NOMO-1 treated with DMSO at 0.1 percent for 48 hours (cell line): Measurements from ENCODE around the gene XRCC4.
"Not testable (repeated sequence)": the region's sequence is repeated elsewhere in the genome, so short reads cannot be mapped to it uniquely, and the experiment has no call there.

Experiments
- DNase-seq: peaks from one replicate; lab custom pipeline; 2025; ENCODE audit not compliant: unreplicated experiment; lab: John Stamatoyannopoulos, UW

XRCC4 gene

DNA sequence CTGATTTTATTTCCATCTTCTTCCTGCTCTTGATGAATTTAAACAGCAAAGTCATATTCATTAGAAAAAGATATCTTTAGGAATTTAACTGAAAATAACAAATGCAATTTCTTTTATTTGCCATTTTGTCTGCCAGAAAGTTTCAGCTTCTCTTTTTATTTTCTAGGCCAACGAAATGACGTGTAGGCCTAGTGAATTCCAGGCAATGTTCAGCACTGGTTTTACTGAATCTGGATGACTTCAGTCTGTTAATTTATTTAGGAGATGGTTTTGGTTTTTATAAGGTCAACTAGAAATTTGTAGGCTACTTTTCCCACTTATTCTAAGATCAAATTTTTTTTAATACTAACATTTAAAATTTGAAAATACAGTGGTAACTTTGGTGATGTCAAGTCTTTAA lies 265.1 kb downstream of the XRCC4 start:
- no peak for DNase-seq

DNA sequence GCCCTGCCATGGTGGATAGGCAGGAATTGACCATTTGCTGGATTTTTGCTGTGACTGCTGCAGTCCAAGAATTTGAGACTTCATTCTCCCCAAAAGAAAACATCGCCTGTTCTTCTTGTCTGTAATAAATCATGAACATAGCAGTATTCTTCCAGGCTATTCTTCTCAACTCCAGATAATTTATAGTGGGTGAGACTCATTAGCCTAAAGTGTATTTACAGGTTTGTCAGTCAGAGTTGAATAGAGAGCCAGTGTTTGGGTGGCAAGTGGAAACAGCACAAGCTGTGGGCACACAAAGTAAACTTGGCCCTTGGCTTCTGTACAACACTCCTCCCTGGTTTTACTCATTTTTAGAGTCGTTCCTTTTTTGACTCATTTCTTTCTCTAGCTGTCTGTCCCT lies 266.0 kb downstream of the XRCC4 start:
- DNase-seq: no peak

DNA sequence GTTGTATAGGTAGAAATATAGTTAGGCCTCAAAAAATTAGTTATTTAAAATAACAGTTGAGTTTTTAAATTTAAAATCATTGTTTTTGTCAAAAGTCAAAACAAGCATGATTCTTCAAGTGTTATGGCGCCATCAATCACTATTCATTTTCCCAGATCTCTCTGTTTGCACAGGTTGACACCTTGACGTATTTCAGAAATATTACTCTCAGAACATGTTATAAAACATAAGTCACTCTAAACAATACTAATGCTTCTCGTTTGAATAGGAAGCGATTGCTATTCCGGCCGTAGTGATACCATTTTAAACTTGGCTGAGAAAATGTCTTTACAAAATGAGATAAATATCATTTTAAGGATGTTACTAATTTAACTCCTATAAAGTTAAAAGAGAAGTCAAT lies 268.1 kb downstream of the XRCC4 start:
- DNase-seq: no peak

DNA sequence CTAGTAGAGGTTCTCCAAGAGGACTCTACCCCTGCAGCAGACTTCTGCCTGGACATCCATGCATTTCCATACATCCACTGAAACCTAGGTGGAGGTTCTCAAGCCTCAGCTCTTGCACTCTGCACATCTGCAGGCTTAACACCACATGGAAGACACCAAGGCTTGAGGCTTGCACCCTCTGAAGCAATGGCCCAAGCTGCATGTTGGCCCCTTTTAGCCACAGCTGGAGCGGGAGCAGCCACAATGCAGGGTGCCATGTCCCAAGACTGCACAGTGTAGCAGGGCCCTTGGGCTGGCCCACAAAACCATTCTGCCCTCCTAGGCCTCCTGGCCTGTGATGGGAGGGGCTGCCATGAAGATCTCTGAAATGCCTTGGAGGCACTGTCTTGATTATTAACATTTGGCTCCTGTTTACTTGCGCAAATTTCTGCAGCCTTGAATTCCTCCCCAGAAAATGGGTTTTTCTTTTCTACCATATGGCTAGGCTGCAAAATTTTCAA lies 271.0 kb downstream of the XRCC4 start:
- no peak for DNase-seq

DNA sequence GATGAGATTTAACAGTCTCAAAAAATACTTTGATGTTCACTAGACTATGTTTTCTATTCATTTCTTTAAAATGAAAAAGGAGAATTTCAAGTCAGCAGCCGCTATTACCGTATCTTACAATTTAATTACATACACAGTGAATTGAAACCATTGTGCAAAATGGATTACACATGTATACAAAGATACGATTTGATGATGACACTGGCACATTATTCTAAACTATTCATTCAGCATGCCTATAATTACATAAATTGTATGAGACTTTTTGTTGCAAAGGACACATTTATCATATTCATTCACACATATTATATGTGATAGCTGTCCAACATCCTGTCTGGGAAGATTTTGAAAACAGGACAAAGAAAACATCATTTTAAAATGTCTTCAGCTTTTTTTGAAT lies 275.9 kb downstream of the XRCC4 start:
- no peak for DNase-seq

DNA sequence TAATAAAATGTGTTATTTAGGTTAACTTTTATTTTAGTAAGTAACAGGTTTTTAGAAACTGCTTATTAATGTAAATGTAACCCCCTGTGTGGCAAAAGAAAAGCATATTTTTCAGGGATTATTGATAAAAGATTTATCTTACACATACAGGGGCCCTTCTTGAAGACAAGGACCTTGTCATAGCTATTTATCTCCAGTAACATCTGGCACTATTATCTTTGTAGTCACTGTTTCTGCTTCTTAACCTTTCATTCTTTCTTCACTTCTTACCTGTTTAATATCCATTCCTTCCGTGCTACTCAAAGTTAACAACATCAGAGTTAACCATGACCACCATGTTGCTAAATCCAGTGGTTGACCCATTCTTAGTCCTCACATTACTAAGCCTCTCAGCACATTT lies 276.4 kb downstream of the XRCC4 start:
- no peak for DNase-seq

DNA sequence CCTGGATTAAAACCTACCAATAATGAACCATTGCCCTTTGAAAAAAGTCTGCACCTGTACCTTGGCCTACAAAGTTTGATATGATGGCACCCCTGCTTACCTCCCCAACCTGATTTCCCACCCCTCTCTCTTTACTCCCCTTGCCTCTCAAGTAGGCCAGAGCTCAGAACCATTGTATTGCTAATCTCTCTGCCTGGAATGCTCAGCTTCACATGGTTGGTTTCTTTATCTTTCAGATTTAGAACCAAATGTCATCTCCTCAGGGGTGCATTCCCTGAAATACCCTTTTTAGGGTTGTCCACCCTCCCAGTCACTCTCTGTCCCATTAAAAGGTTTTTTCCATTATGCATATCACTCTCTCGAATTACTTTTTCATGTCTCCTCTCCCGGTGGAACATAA lies 277.6 kb downstream of the XRCC4 start:
- no peak for DNase-seq

DNA sequence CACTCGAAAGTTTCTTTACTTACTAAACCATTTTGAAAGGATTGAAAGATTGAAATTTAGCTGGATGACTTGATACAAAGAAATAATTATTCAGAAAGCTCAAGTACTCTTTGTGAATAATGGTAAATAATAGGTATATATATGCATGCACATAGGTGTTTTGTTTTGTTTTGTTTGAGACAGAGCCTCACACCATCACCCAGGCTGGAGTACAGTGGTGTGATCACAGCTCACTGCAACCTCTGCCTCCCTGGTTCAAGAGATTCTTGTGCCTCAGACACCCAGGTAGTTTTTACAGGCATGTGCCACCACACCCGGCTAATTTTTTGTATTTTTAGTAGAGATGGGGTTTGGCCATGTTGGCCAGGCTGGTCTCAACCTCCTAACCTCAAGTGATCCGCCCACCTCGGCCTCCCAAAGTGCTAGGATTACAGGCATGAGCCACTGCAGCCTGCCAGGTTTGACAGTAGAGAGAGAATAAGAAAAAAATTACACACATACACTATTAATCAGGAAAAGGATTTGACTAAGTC lies 278.2 kb downstream of the XRCC4 start:
- not testable (repeated sequence) for DNase-seq

DNA sequence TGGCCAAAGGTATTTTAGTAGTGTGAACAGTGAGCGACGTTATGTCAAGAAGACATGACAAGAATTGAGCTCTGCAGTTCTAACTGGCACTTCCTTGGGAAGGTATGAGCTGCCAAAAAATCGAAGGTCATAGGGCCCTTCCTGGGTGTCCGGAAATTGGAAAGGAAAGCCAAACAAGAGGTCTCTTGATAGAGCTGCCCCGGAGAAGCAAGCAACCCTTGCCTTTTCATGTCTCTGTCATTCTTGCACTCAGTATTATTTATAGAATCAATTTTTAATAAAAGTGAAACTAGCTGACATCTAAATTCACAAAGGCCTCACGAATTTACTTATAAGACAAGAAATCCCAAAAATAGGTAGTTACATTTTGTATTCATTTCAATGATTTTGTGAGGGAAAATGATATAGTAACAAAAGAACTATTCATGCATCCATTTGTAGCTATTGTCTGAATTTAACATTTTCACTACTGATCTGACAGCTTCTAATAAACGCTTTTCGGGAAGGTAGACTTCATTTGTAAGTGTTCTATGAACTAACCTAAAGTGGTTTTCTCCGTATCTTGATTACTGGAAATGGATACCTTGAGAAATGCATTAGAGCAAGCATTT lies 280.4 kb downstream of the XRCC4 start:
- no peak for DNase-seq

DNA sequence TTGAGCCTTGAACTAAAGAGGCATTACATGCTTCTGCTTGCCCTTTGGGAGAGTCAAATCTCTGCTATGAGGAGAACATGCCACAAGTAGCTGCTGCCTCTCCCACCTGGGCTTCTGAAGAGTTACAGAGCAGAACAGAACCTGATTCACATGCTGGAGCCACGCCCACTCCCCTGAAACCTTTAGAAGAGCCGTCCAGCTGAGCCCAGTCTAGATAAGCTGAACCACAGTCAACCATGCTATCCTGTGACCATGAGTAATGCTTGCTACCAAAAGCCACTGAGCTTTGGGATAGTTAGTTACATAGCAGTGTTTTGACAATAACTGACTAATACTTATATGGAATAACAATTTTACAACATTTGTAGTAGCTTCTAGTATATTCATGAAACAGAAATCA lies 283.2 kb downstream of the XRCC4 start:
- no peak for DNase-seq

DNA sequence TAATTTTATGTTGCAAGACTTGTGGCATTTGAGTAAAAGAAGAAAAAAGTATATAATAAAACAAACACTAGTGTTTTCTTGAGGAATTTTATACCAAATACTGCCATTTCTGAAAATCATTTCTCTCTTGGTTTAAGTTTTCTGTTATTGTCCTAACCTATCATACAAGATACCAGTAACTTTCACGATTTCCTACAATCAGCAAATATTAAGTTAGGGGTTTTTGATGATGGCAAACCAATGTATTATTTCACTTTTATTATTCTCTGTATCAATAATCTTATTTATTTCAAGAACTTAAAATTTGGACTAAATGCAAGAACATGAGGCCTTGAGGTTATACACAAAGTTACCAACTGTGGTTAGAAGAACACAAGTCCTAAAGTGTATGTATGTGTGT lies 285.2 kb downstream of the XRCC4 start:
- no peak for DNase-seq

DNA sequence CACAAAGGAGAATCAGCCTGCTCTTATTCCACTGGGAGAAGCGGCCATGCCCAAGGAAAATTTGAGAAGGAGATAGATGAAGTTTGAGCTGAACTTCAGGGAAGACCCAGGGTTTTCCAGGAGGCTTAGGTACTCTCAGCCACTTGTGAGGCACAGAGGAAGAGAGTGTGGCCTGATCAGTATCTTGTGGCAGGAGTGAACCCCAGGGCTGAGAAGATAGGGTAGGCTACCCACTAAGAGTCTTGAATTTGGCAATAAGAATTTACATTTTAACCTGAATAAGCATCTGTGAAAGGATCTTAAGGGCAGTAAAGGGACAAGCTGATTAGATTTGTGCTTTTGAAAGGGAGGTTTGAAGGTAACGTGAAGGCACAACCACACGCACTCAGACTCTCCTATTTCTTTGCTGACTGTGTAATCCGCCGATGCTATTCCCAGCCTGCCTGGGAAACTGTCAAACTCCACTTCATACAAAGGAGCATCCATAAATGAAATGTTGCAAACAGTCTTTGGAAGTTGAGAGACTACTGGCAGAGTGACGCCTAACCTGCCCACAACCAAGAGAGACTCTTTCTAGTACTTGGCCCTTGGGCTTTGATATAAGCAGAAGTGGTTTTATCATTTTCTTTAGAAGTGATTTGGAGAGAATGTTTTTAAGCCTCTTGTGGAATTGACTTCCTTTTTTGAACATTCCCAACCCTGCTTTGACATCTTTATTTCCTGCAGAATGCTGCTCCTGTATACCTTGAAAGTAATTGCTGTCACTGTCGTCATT lies 286.0 kb downstream of the XRCC4 start:
- DNase-seq: peak; percentile 40

DNA sequence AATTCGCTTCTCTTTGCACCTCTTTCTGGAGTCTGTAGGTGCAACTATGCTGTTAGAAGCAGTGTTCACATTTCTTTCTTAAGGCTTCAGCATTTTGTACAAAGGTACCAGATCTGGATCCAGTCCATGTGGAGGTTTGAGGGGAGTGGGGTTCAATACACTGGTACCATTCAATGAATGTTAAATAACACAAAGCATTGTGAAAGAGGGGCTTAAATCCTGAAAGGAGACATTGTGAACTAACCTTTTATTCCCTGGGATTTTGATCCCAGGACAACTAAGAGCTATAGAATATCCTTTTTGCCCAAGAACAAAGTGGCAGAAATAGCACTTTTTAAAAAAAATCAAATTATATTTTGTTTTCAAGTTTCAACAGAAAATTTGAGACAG lies 286.5 kb downstream of the XRCC4 start:
- DNase-seq: no peak

DNA sequence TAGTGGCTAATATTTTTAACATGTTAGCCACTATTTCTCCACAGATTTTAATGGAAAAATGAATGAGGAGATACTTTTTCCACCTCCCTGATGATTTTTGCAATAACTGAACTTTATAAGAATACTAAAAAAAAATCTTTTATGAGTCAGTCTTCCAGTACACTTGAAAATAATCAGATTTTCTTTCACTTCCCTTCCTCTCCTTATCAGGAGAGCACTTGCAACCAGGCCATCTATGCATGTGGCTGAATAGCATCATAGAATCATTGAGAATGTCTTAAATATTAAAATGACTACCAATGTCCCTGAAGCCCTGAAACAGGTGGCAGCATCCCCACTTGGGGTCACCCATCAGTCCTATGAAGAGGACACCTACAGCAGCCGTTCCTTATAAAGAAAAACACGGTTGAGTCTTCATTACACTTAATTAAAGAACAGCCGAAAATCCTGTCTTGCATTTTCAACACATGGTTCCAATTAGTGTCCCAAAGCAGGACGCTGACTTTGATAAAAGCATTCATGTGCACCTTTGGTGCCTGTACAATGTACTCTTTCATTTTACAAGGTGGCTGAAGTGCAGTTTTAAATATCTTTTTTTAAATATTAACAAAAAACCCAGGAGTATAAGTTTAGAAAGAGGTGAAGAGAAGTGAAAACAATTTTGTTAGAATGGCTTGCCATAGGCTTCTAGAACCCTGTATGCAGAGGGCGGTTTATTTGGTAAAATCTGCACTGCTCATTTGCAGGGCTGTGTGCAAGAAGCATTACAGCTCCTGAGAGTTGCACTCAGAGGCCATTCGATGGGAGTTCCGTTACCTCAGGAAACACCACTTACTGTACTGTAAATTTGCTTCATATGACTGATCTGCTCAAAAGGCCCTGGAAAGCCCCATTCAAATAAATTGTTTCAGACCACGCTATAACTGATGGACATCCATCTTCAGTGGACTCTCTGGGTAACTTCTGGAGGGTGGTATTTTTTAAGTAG lies 287.3 kb downstream of the XRCC4 start:
- DNase-seq: peak; percentile 85

DNA sequence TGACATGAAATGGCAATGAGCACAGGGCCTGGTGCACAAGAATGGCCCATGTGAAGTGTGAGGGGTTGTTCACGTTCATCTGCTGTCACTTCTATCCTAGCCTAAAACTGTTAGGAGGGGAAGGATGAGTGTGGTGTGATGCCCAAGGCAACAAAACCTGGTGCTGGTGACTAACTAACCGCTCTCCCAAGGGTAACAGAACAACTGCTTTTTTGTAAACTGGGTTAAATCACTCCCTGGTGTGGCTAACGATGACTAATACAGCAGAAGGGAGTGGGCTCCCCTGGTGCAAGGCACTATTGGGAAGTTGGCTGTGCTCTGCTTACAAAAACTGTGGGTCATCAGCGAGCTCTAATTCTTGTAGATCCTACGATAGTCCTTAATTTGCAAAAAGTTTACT lies 291.0 kb downstream of the XRCC4 start:
- DNase-seq: peak; percentile 96

DNA sequence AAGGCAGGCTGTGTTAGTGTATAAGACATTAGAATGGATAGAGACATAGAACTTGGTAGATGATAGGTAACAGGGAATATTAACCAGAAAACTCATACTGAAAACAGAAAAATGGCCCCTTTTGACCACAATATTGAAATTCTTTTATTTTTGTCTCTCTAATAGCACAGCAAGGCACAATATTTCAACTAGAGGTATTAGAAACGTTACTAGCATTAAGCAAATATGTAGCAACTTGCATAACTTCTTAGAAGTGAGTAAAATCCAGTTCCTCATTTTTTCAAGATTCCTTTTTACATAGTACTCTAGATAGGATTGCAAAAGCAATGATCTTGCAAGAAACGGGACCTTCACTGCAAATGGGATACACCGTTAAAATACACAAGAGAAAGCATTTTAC lies 291.5 kb downstream of the XRCC4 start:
- DNase-seq: peak; percentile 95

DNA sequence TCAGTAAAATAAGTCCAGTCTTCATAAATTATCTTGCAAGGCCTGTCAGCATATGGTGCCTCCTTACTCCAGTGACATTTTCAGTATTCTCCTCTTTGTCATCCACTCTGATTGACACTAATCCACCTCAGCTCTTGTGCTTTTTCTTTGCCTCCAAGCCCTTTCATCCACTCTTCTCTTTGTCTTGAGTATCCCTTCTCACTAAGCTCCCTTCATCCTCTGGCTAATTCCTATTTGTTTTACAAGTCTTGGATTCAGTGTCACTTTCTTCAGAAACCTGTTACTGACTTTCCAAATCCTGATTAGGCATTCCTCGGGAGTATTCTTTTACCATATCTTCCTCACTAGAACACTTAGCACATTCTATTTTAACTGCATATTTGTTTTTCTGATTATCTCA lies 293.6 kb downstream of the XRCC4 start:
- DNase-seq: no peak

DNA sequence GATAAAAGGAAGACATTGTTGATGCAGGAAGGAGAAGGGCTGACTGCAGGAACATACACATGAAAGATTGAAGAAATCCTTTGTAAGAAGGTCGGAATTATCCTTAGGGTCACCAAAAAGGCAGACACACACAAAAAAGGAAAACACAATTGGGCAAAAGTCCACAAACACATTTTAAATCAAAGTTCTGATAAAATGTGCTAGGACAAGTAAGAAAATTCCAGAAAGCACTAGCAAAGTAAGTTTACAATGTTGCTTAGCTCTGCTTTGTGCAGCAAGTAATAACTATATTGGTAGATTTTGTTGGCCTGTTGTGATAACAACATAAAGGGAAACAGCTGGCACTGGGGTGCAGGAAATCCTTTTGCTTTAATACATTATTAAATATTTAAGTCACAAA lies 294.4 kb downstream of the XRCC4 start:
- DNase-seq: no peak

DNA sequence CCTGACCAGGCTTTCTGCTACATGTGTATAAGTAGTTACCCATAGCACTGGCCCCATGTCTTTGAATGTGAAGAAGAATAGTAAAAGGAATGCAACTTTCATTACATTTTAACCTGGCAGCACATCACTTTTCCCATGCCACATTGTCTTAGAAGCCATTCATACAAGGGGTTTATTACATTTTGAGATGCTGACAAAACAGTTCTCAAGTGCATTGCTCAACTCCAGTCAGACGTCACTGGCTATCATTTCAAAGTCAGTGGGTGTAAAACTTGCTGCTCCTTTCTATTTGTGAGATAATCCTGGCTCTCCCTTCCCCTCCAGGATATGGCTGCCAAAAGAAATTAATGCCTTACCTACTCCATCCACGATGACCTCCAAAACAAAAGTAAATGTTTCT lies 297.2 kb downstream of the XRCC4 start:
- no peak for DNase-seq

DNA sequence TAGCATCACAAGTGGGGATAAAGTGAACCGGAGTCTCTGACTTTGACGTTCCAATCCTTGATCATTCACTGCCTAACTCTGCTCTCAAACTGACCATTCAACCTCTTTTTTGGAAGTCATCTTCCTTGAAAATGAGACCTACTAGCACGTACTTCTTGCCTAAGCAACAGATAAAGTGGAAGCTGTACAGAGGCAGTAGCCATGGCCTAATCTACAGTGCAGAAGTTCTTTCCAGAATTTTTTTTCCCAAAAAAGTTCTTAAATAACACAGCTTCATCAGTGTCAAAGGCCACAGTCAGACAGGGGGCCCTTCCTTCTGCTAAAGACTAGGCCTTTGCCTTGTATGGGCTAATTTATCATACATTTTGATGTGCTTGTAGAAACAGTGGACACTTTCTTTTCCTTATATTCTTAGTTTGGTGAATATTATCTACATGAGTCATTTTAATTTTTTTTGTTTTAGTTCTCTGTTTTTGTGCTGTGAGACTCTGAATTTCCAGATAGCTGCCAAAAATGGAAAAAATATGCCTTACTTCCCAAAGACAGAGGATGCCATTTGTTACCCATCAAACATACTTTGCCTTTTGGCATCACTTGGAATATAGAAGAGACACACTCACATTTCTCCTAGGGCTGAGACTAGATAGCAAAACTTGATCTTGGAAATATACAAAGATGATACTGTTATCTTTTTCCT lies 297.9 kb downstream of the XRCC4 start:
- no peak for DNase-seq

DNA sequence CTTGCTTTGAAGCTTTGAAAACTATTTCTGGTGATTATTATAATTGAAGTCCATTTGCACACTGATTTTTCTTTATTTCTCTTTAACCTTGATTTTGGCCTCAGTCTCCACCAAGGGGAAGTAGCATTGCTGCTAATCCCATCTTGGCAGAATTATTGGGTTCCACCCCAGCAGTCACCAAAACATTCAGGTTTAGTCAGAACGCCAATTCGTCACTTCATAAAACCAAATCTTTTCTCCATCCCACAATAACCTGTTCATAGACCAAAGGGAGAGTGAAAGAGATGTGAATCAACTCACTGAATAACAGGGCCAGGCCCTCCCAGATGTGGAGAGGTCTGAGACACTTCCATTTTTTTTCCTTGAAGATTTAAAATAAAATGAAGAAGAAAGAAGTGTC lies 299.1 kb downstream of the XRCC4 start:
- no peak for DNase-seq
